ENCODE results near the gene GABARAPL2. TPM values are rescaled to one million over a fixed set of nuclear protein-coding genes. Genes with fewer than 3 reads are reported as not detected.
"Not testable (repeated sequence)": the region's sequence is repeated elsewhere in the genome, so short reads cannot be mapped to it uniquely, and the experiment has no call there.

Gene GABARAPL2
- total RNA-seq, 3 donors from 2014 or later (not counting 1 experiment from before 2014, with no cell fraction given), result 66.2 to 74.0 (median 71.3) TPM

DNA sequence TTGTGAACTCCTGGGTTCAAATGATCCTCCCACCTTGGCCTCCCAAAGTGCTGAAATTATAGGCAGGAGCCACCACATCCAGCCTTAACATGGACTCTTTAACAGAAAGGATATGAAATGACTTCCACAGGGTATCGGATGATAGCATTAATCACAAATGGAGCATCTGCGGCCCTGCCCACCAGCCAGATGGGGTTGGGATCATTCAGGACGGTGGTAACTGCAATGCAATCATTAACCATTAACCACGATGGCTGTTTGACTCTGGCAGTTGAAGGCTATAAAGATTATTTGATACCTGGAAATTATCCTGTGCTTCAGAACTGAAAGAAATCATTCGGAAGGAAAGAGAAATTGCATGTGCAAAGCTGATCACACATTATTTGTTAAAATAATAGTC is 24.9 kb upstream of the GABARAPL2 start:
- 90% methylated on average over 4 of the region's 5 CpGs for WGBS (ENCODE audit: insufficient coverage)
- Mint-ChIP-seq H3K36me3 (no peaks in the 10 kb centered on the region), H3K4me1 (peaks cover 0 to 4% of the 10 kb centered on the region in 2 donors), H3K27me3 (ENCODE audit: low read depth in 2 of 2) (no peaks in the 10 kb centered on the region), H3K4me3 (no peak overlapping the region), H3K9me3 (no peaks in the 10 kb centered on the region), H3K27ac (no peak overlapping the region)
- H3K4me1 ChIP-seq (ENCODE audit: control insufficient read depth, insufficient read depth, low read length), result no peaks in the 10 kb centered on the region
- no peak overlapping the region for H3K4me3 ChIP-seq (ENCODE audit: low read length)
- ATAC-seq (no peak), DNase-seq (no peak)
- intact Hi-C loops (cut with micrococcal nuclease), result no loop called here
- H3K27ac ChIP-seq (ENCODE audit: low read length), result no peak overlapping the region
- no peak for TF ChIP-seq CTCF (IDR thresholded peaks at IDR 0.05)
- H3K27me3 ChIP-seq (ENCODE audit: control insufficient read depth, insufficient read depth, low read length), result no peaks in the 10 kb centered on the region
- no peaks in the 10 kb centered on the region for H3K36me3 ChIP-seq (ENCODE audit: control insufficient read depth, insufficient read depth, low read length)
- H3K9me3 ChIP-seq (ENCODE audit: control insufficient read depth, insufficient read depth, low read length), result no peaks in the 10 kb centered on the region

DNA sequence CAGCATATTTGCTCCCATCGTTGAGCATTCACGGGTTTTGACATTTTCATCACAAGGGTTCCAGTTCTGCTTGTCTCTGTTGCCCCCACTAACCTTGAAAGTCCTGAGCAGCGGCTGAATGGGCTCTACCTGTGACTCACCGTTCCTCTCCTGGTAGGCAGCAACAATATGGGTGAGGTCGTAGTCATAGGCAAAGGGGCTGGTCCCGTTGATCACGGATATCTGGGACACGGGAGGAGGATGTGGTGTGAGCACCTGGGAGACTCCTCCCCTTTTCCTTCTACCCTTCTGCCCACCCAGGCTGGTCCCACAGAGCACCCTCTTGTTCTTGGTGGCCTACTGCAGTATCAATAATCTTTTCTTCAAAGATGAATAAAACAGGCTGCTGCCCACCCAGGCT is 23.7 kb upstream of the GABARAPL2 start:
- H3K4me3 Mint-ChIP-seq; H3K27ac ChIP-seq (ENCODE audit: low read length); H3K4me1 ChIP-seq (ENCODE audit: control insufficient read depth, insufficient read depth, low read length); H3K4me1 Mint-ChIP-seq; H3K9me3 ChIP-seq (ENCODE audit: control insufficient read depth, insufficient read depth, low read length); H3K27me3 Mint-ChIP-seq (ENCODE audit: low read depth in 2 of 2); H3K27ac Mint-ChIP-seq; H3K4me3 ChIP-seq (ENCODE audit: low read length); H3K36me3 Mint-ChIP-seq; H3K27me3 ChIP-seq (ENCODE audit: control insufficient read depth, insufficient read depth, low read length); H3K9me3 Mint-ChIP-seq; ATAC-seq; intact Hi-C loops (cut with micrococcal nuclease); DNase-seq; H3K36me3 ChIP-seq (ENCODE audit: control insufficient read depth, insufficient read depth, low read length): not testable (repeated sequence)
- 95% methylated on average over 3 of the region's 8 CpGs for WGBS (ENCODE audit: insufficient coverage)

- H3K36me3 Mint-ChIP-seq; H3K27ac Mint-ChIP-seq; H3K27ac ChIP-seq (ENCODE audit: low read length); H3K27me3 Mint-ChIP-seq (ENCODE audit: low read depth in 2 of 2); H3K9me3 Mint-ChIP-seq; intact Hi-C loops (cut with micrococcal nuclease); H3K4me3 Mint-ChIP-seq; DNase-seq; H3K4me1 Mint-ChIP-seq; H3K9me3 ChIP-seq (ENCODE audit: control insufficient read depth, insufficient read depth, low read length); H3K4me3 ChIP-seq (ENCODE audit: low read length); H3K36me3 ChIP-seq (ENCODE audit: control insufficient read depth, insufficient read depth, low read length); H3K4me1 ChIP-seq (ENCODE audit: control insufficient read depth, insufficient read depth, low read length); H3K27me3 ChIP-seq (ENCODE audit: control insufficient read depth, insufficient read depth, low read length); ATAC-seq: not testable (repeated sequence)
- no CpG with 5 or more reads among the region's 1 CpG for WGBS (ENCODE audit: insufficient coverage)
Measured at GRCh38 chr16:75545879-75546278, 20.3 kb upstream of the GABARAPL2 start.

GRCh38 chr16:75546293-75546692 is 19.9 kb upstream of the GABARAPL2 start:
- no peak overlapping the region for H3K4me3 Mint-ChIP-seq
- ATAC-seq (no peak), DNase-seq (no peak)
- no peaks in the 10 kb centered on the region for H3K4me1 Mint-ChIP-seq
- 94% methylated on average over 7 of the region's 7 CpGs for WGBS (ENCODE audit: insufficient coverage)
- intact Hi-C loops (cut with micrococcal nuclease), result no loop called here
- H3K36me3 ChIP-seq (ENCODE audit: control insufficient read depth, insufficient read depth, low read length), result no peaks in the 10 kb centered on the region
- H3K4me1 ChIP-seq (ENCODE audit: control insufficient read depth, insufficient read depth, low read length), result no peaks in the 10 kb centered on the region
- peaks cover 4 to 6% of the 10 kb centered on the region in 2 donors for H3K27me3 Mint-ChIP-seq (ENCODE audit: low read depth in 2 of 2)
- H3K4me3 ChIP-seq (ENCODE audit: low read length), result no peak overlapping the region
- H3K27ac ChIP-seq (ENCODE audit: low read length), result no peak overlapping the region
- H3K27ac Mint-ChIP-seq, result no peak overlapping the region
- H3K9me3 Mint-ChIP-seq, result no peaks in the 10 kb centered on the region
- no peaks in the 10 kb centered on the region for H3K36me3 Mint-ChIP-seq
- H3K9me3 ChIP-seq (ENCODE audit: control insufficient read depth, insufficient read depth, low read length), result no peaks in the 10 kb centered on the region
- H3K27me3 ChIP-seq (ENCODE audit: control insufficient read depth, insufficient read depth, low read length), result no peaks in the 10 kb centered on the region
- TF ChIP-seq CTCF (IDR thresholded peaks at IDR 0.05), result no peak

- H3K4me3 Mint-ChIP-seq; H3K4me1 ChIP-seq (ENCODE audit: control insufficient read depth, insufficient read depth, low read length); H3K36me3 ChIP-seq (ENCODE audit: control insufficient read depth, insufficient read depth, low read length); H3K27ac Mint-ChIP-seq; H3K9me3 Mint-ChIP-seq; H3K4me1 Mint-ChIP-seq; H3K9me3 ChIP-seq (ENCODE audit: control insufficient read depth, insufficient read depth, low read length); intact Hi-C loops (cut with micrococcal nuclease); H3K27ac ChIP-seq (ENCODE audit: low read length); H3K36me3 Mint-ChIP-seq; ATAC-seq; H3K27me3 ChIP-seq (ENCODE audit: control insufficient read depth, insufficient read depth, low read length); DNase-seq; H3K4me3 ChIP-seq (ENCODE audit: low read length): not testable (repeated sequence)
- WGBS (ENCODE audit: insufficient coverage), result 95% methylated on average over 9 of the region's 9 CpGs
- peaks cover 13% of the 10 kb centered on the region in 2 donors for H3K27me3 Mint-ChIP-seq (ENCODE audit: low read depth in 2 of 2)
Measured at GRCh38 chr16:75548456-75548855, 17.7 kb upstream of the GABARAPL2 start.
